ENCODE measurements around the gene VPS37B. TPM values are rescaled to one million over a fixed set of nuclear protein-coding genes. Genes with fewer than 3 reads are reported as not detected.
"Not testable (repeated sequence)": the region's sequence is repeated elsewhere in the genome, so short reads cannot be mapped to it uniquely, and the experiment has no call there.

VPS37B gene
- total and polyA plus RNA-seq, 5 donors from 2014 or later: 19.0 to 99.2 (median 21.3) TPM

DNA sequence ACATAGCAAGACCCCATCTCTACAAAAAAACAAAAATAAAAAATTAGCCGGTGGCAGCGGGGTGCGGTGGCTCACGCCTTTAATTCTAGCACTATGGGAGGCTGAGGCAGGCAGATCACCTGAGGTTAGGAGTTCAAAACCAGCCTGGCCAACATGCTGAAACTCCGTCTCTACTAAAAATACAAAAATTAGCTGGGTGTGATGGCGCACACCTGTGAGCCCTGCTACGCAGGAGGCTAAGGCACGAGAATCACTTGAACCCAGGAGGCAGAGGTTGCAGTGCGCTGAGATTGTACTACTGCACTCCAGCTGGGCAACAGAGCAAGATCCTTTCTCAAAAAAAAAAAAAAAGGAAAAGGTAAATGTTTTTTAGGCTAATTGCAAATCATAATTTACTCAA lies 3.2 kb downstream of the VPS37B start:
- H3K4me1 Mint-ChIP-seq: peaks cover 39 to 96% (median 69%) of the 10 kb centered on the region in 4 donors
- peaks cover 83% of the 10 kb centered on the region for H3K4me1 ChIP-seq (ENCODE audit: control insufficient read depth, insufficient read depth, low read length, poor library complexity, severe bottlenecking)
- peak overlapping the region; percentile 39 to 92 (median 72) for H3K4me3 Mint-ChIP-seq
- not testable (repeated sequence) for H3K27ac ChIP-seq (ENCODE audit: insufficient read depth, low read length, poor library complexity, severe bottlenecking); H3K9me3 Mint-ChIP-seq; H3K36me3 ChIP-seq (ENCODE audit: control insufficient read depth, insufficient read depth, low read length); H3K27me3 Mint-ChIP-seq; H3K36me3 Mint-ChIP-seq; H3K27ac Mint-ChIP-seq; DNase-seq; H3K27me3 ChIP-seq (ENCODE audit: control insufficient read depth, insufficient read depth, low read length); H3K4me3 ChIP-seq (ENCODE audit: low read depth, low read length); ATAC-seq (ENCODE audit: low read depth in 2 of 2); H3K9me3 ChIP-seq (ENCODE audit: control insufficient read depth in 2 of 2, low read length in 2 of 2)

GRCh38 chr12:122891661-122892525 lies 4.0 kb downstream of the VPS37B start:
- Mint-ChIP-seq H3K4me3 (peak overlapping the region; percentile 39 to 92 (median 72)), H3K27me3 (peaks cover 10% of the 10 kb centered on the region), H3K9me3 (peaks cover 0 to 4% (median 0%) of the 10 kb centered on the region in 7 donors), H3K36me3 (peaks cover 10% of the 10 kb centered on the region), H3K27ac (peak overlapping the region in 1 of 3 donors; percentile 41), H3K4me1 (peaks cover 47 to 96% (median 76%) of the 10 kb centered on the region in 4 donors)
- no peak overlapping the region for H3K4me3 ChIP-seq (ENCODE audit: low read depth, low read length)
- H3K9me3 ChIP-seq (ENCODE audit: control insufficient read depth in 2 of 2, low read length in 2 of 2): no peaks in the 10 kb centered on the region
- no peak for DNase-seq
- no peaks in the 10 kb centered on the region for H3K36me3 ChIP-seq (ENCODE audit: control insufficient read depth, insufficient read depth, low read length)
- no peak for ATAC-seq (ENCODE audit: low read depth in 2 of 2)
- H3K27ac ChIP-seq (ENCODE audit: insufficient read depth, low read length, poor library complexity, severe bottlenecking): no peak overlapping the region
- no peaks in the 10 kb centered on the region for H3K27me3 ChIP-seq (ENCODE audit: control insufficient read depth, insufficient read depth, low read length)
- H3K4me1 ChIP-seq (ENCODE audit: control insufficient read depth, insufficient read depth, low read length, poor library complexity, severe bottlenecking): peaks cover 85% of the 10 kb centered on the region

DNA sequence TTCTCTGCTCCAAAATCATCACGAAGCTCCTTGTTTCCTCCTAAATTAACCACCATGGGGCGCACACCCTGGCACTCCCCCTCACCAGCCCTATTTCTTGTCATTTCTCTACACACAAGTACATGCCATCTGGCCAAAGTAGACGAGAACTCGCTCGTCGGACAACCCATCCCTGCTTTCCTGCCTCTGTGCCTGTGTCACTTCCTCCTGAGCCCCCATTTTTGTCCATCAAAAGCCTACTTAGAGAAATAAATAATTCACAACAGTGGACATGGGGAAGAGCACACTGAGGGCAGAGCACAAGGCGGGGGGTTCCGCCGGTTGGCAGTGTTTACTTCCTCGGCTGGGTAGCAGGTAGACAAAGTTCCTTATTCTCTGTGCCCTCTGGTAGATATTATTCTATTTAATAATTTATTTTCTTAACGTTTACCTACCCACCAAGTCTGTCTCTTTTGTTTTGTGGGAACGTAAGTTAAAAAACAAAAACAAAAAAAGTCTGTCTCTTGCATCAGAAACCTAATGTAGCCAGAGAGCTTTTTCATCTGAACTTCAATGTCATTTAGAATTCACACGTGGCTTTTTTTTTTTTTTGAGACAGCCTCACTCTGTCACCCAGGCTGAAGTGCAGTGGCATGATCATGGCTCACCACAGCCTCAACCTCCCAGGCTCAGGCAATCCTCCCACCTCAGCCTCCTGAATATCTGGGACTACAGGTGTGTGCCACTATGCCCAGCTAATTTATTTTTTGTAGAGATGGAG lies 6.0 kb downstream of the VPS37B start:
- Mint-ChIP-seq H3K27ac (peak overlapping the region; percentile 78 to 95 (median 80)), H3K4me1 (peaks cover 43 to 91% (median 70%) of the 10 kb centered on the region in 4 donors), H3K4me3 (peak overlapping the region in 3 of 4 donors; percentile 71 to 91 (median 83)), H3K27me3 (peaks cover 2% of the 10 kb centered on the region), H3K9me3 (no peaks in the 10 kb centered on the region), H3K36me3 (peaks cover 10% of the 10 kb centered on the region)
- H3K27me3 ChIP-seq (ENCODE audit: control insufficient read depth, insufficient read depth, low read length): no peaks in the 10 kb centered on the region
- no peak for ATAC-seq (ENCODE audit: low read depth in 2 of 2)
- H3K4me1 ChIP-seq (ENCODE audit: control insufficient read depth, insufficient read depth, low read length, poor library complexity, severe bottlenecking): peaks cover 73% of the 10 kb centered on the region
- H3K9me3 ChIP-seq (ENCODE audit: control insufficient read depth in 2 of 2, low read length in 2 of 2): no peaks in the 10 kb centered on the region
- H3K36me3 ChIP-seq (ENCODE audit: control insufficient read depth, insufficient read depth, low read length): no peaks in the 10 kb centered on the region
- H3K4me3 ChIP-seq (ENCODE audit: low read depth, low read length): no peak overlapping the region
- H3K27ac ChIP-seq (ENCODE audit: insufficient read depth, low read length, poor library complexity, severe bottlenecking): no peak overlapping the region
- no peak for DNase-seq

GRCh38 chr12:122888232-122888752 lies 7.6 kb downstream of the VPS37B start:
- H3K27me3 ChIP-seq (ENCODE audit: control insufficient read depth, insufficient read depth, low read length): no peaks in the 10 kb centered on the region
- Mint-ChIP-seq H3K36me3 (peaks cover 13% of the 10 kb centered on the region), H3K4me3 (peak overlapping the region; percentile 62 to 91 (median 86)), H3K4me1 (peaks cover 34 to 91% (median 68%) of the 10 kb centered on the region in 4 donors), H3K9me3 (no peaks in the 10 kb centered on the region), H3K27me3 (no peaks in the 10 kb centered on the region), H3K27ac (peak overlapping the region; percentile 72 to 97 (median 95))
- H3K9me3 ChIP-seq (ENCODE audit: control insufficient read depth in 2 of 2, low read length in 2 of 2): no peaks in the 10 kb centered on the region
- ATAC-seq (ENCODE audit: low read depth in 2 of 2): peak; percentile 71 to 77
- H3K4me3 ChIP-seq (ENCODE audit: low read depth, low read length): peak overlapping the region; percentile 69
- H3K4me1 ChIP-seq (ENCODE audit: control insufficient read depth, insufficient read depth, low read length, poor library complexity, severe bottlenecking): peaks cover 68% of the 10 kb centered on the region
- DNase-seq: peak; percentile 52 to 72 (median 55)
- peak overlapping the region; percentile 84 for H3K27ac ChIP-seq (ENCODE audit: insufficient read depth, low read length, poor library complexity, severe bottlenecking)
- H3K36me3 ChIP-seq (ENCODE audit: control insufficient read depth, insufficient read depth, low read length): no peaks in the 10 kb centered on the region

- H3K9me3 ChIP-seq (ENCODE audit: control insufficient read depth in 2 of 2, low read length in 2 of 2): no peaks in the 10 kb centered on the region
- Mint-ChIP-seq H3K36me3 (peaks cover 13% of the 10 kb centered on the region), H3K27ac (peak overlapping the region; percentile 92 to 97 (median 95)), H3K4me3 (peak overlapping the region; percentile 62 to 91 (median 86)), H3K4me1 (peaks cover 34 to 93% (median 65%) of the 10 kb centered on the region in 4 donors), H3K9me3 (no peaks in the 10 kb centered on the region), H3K27me3 (no peaks in the 10 kb centered on the region)
- no peak for DNase-seq
- H3K4me1 ChIP-seq (ENCODE audit: control insufficient read depth, insufficient read depth, low read length, poor library complexity, severe bottlenecking): peaks cover 67% of the 10 kb centered on the region
- H3K27ac ChIP-seq (ENCODE audit: insufficient read depth, low read length, poor library complexity, severe bottlenecking): peak overlapping the region; percentile 84
- peak overlapping the region; percentile 69 for H3K4me3 ChIP-seq (ENCODE audit: low read depth, low read length)
- ATAC-seq (ENCODE audit: low read depth in 2 of 2): peak in 1 of 2 donors; percentile 11
- H3K36me3 ChIP-seq (ENCODE audit: control insufficient read depth, insufficient read depth, low read length): no peaks in the 10 kb centered on the region
- no peaks in the 10 kb centered on the region for H3K27me3 ChIP-seq (ENCODE audit: control insufficient read depth, insufficient read depth, low read length)
Observed at GRCh38 chr12:122887819-122888212, 8.1 kb downstream of the VPS37B start.

DNA sequence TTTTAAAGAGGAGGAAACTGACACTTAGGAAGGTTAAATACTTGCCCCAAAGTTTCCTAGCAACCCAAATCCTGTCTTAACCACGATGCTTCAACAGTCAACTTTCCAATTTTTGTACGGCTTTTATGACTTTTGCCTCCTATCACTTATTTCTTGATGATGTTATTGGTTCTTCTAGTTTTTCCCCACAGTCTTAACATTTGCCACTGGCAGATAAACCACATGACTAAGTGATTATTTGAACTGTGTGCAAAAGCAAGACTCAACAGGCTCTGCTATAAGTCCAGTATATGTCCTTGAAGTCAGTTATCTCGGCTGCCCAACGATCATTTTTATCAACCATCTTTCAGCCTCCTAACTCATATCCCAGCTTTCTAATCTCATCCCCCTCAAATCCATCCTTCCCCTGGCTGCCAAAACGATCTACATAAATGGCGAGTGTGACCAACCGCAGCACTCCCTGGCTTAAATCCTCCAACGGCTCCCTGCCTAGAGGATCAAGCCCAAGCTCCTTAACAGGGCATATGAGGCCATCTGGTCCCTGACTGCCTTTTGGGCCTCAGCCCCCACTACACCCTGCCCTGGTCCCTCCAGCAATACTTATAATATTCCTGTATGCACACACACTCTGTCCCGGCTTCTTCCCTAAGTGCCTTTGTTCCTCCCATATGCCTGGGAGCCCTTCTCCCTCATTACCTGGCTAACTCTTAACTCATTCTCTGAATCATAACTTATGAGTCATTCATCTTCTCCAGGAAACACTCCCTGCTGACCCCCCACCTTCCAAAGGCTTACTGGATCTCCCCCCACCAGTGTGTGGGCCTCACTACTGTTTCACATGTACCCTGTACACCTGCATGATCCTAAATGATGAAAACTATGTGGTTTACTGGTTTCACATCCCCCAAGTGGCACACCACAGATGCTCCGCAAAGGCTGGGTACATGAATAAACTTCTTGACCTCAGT lies 8.8 kb downstream of the VPS37B start:
- H3K36me3 Mint-ChIP-seq: peaks cover 13% of the 10 kb centered on the region
- no peaks in the 10 kb centered on the region for H3K9me3 Mint-ChIP-seq
- Histone ChIP-seq H3K4me1 (ENCODE audit: control insufficient read depth, insufficient read depth, low read length, poor library complexity, severe bottlenecking) (peaks cover 61% of the 10 kb centered on the region), H3K9me3 (ENCODE audit: control insufficient read depth in 2 of 2, low read length in 2 of 2) (no peaks in the 10 kb centered on the region), H3K27me3 (ENCODE audit: control insufficient read depth, insufficient read depth, low read length) (no peaks in the 10 kb centered on the region), H3K4me3 (ENCODE audit: low read depth, low read length) (peak overlapping the region; percentile 69), H3K27ac (ENCODE audit: insufficient read depth, low read length, poor library complexity, severe bottlenecking) (peak overlapping the region; percentile 84), H3K36me3 (ENCODE audit: control insufficient read depth, insufficient read depth, low read length) (no peaks in the 10 kb centered on the region)
- DNase-seq: no peak
- peak overlapping the region; percentile 92 to 97 (median 95) for H3K27ac Mint-ChIP-seq
- H3K4me1 Mint-ChIP-seq: peaks cover 35 to 93% (median 65%) of the 10 kb centered on the region in 4 donors
- peak overlapping the region in 3 of 4 donors; percentile 83 to 91 (median 90) for H3K4me3 Mint-ChIP-seq
- peak; percentile 16 to 40 for ATAC-seq (ENCODE audit: low read depth in 2 of 2)
- no peaks in the 10 kb centered on the region for H3K27me3 Mint-ChIP-seq

GRCh38 chr12:122886161-122886560 lies 9.8 kb downstream of the VPS37B start:
- H3K4me1 Mint-ChIP-seq: peaks cover 38 to 93% (median 65%) of the 10 kb centered on the region in 4 donors
- H3K4me3 Mint-ChIP-seq: no peak overlapping the region
- Histone ChIP-seq H3K9me3 (ENCODE audit: control insufficient read depth in 2 of 2, low read length in 2 of 2) (no peaks in the 10 kb centered on the region), H3K27ac (ENCODE audit: insufficient read depth, low read length, poor library complexity, severe bottlenecking) (no peak overlapping the region), H3K36me3 (ENCODE audit: control insufficient read depth, insufficient read depth, low read length) (no peaks in the 10 kb centered on the region), H3K4me1 (ENCODE audit: control insufficient read depth, insufficient read depth, low read length, poor library complexity, severe bottlenecking) (peaks cover 51% of the 10 kb centered on the region), H3K27me3 (ENCODE audit: control insufficient read depth, insufficient read depth, low read length) (no peaks in the 10 kb centered on the region), H3K4me3 (ENCODE audit: low read depth, low read length) (no peak overlapping the region)
- peak overlapping the region in 2 of 3 donors; percentile 27 to 95 for H3K27ac Mint-ChIP-seq
- no peak for ATAC-seq (ENCODE audit: low read depth in 2 of 2)
- no peaks in the 10 kb centered on the region for H3K9me3 Mint-ChIP-seq
- H3K36me3 Mint-ChIP-seq: peaks cover 13% of the 10 kb centered on the region
- DNase-seq: no peak
- H3K27me3 Mint-ChIP-seq: no peaks in the 10 kb centered on the region

All from CD4-positive, CD25-positive, alpha-beta regulatory T cell (primary cell).